HFFc6 (cell line): Measurements from ENCODE around the gene TGFB3. TPM values are rescaled to one million over a fixed set of nuclear protein-coding genes. Genes with fewer than 3 reads are reported as not detected.
A peak's percentile ranks its signal among the peaks of the same experiment; 100 is the strongest.
"Not testable (repeated sequence)": the region's sequence is repeated elsewhere in the genome, so short reads cannot be mapped to it uniquely, and the experiment has no call there.

Source experiments
- DNase-seq: peaks from one replicate; pipeline ENCODE4 v3.0.0-alpha.2; 2018
- H3K27ac Mint-ChIP-seq: 2 replicates; pipeline ENCODE4 v1.8.0; 2020; ENCODE audit warnings: mild to moderate bottlenecking, mixed read lengths
- H3K27me3 Mint-ChIP-seq: 2 replicates; pipeline ENCODE4 v1.8.0; 2021; ENCODE audit warnings: mild to moderate bottlenecking, moderate library complexity, mixed read lengths; ENCODE audit not compliant: insufficient read depth
- H3K36me3 Mint-ChIP-seq: 2 replicates; pipeline ENCODE4 v1.8.0; 2021; ENCODE audit warnings: low read depth, mixed read lengths
- H3K4me1 Mint-ChIP-seq: 2 replicates; pipeline ENCODE4 v1.8.0; 2020; ENCODE audit warnings: low read depth, mixed read lengths
- H3K4me3 Mint-ChIP-seq: 2 replicates; pipeline ENCODE4 v1.8.0; 2020; ENCODE audit warnings: mild to moderate bottlenecking, moderate library complexity, mixed read lengths
- H3K9me3 Mint-ChIP-seq: 2 replicates; pipeline ENCODE4 v1.8.0; 2020; ENCODE audit warnings: mild to moderate bottlenecking, mixed read lengths
- CTCF ChIP-seq: fragments of 200-600 bp; sonication (generic); IDR thresholded peaks from 2 replicates; pipeline ENCODE4 v1.5.0; 2021; ENCODE audit warnings: antibody characterized with exemption, mild to moderate bottlenecking
- total RNA-seq, 6 experiments: library from RNA; stranded (reverse); fragmentation: NEBNext Ultra II Directional; extraction: Animal tissue kit (Norgen Biotek cat#: 25700); gene quantifications; 2 replicates in 1 of 6; 3 replicates in 5 of 6; pipeline ENCODE4 v1.2.3, GENCODE V29; 2021

TGFB3 gene
- total RNA-seq, 6 experiments from 2014 or later: 4.4 to 9.3 (median 5.0) TPM

- Mint-ChIP-seq H3K9me3 (no peaks in the 10 kb centered on the region), H3K27ac (no peak overlapping the region), H3K27me3 (no peaks in the 10 kb centered on the region; the same call in 1 of the 2 replicates), H3K4me1 (0 out of 2 replicates have a peak, but pooled peaks cover 4% of the 10 kb centered on the region), H3K4me3 (no peak overlapping the region), H3K36me3 (no peaks in the 10 kb centered on the region)
- no peak for TF ChIP-seq CTCF
- DNase-seq: no peak
Observed at GRCh38 chr14:75927564-75928087, 54.2 kb downstream of the TGFB3 start.

- TF ChIP-seq CTCF: peak; percentile 44
- H3K4me3 Mint-ChIP-seq: no peak overlapping the region
- no peak for DNase-seq
- H3K36me3 Mint-ChIP-seq: peaks cover 4% of the 10 kb centered on the region; the same call in 1 of the 2 replicates
- H3K27me3 Mint-ChIP-seq: peaks cover 1% of the 10 kb centered on the region
- H3K4me1 Mint-ChIP-seq: 0 out of 2 replicates have a peak, but pooled peaks cover 2% of the 10 kb centered on the region
- H3K27ac Mint-ChIP-seq: no peak overlapping the region
- no peaks in the 10 kb centered on the region for H3K9me3 Mint-ChIP-seq
Observed at GRCh38 chr14:75926431-75927115, 55.2 kb downstream of the TGFB3 start.

- not testable (repeated sequence) for DNase-seq, H3K4me3 Mint-ChIP-seq, H3K27ac Mint-ChIP-seq, H3K4me1 Mint-ChIP-seq, H3K27me3 Mint-ChIP-seq, H3K9me3 Mint-ChIP-seq
- peaks cover 16% of the 10 kb centered on the region for H3K36me3 Mint-ChIP-seq
Observed at GRCh38 chr14:75925141-75925840, 56.5 kb downstream of the TGFB3 start.

GRCh38 chr14:75920421-75920820 lies 61.4 kb downstream of the TGFB3 start:
- not testable (repeated sequence) for H3K4me1 Mint-ChIP-seq, H3K4me3 Mint-ChIP-seq, H3K9me3 Mint-ChIP-seq, H3K27me3 Mint-ChIP-seq, DNase-seq, H3K27ac Mint-ChIP-seq
- peaks cover 16% of the 10 kb centered on the region for H3K36me3 Mint-ChIP-seq

- Mint-ChIP-seq H3K27ac (no peak overlapping the region), H3K27me3 (peaks cover 1% of the 10 kb centered on the region), H3K4me1 (no peaks in the 10 kb centered on the region), H3K4me3 (no peak overlapping the region), H3K9me3 (peaks cover 8% of the 10 kb centered on the region), H3K36me3 (peaks cover 16% of the 10 kb centered on the region)
- no peak for DNase-seq
- no peak for TF ChIP-seq CTCF
Observed at GRCh38 chr14:75917946-75918335, 63.9 kb downstream of the TGFB3 start.

- TF ChIP-seq CTCF: no peak
- Mint-ChIP-seq H3K36me3 (peaks cover 16% of the 10 kb centered on the region), H3K27me3 (peaks cover 1% of the 10 kb centered on the region), H3K9me3 (peaks cover 8% of the 10 kb centered on the region), H3K27ac (no peak overlapping the region), H3K4me1 (no peaks in the 10 kb centered on the region), H3K4me3 (no peak overlapping the region)
- DNase-seq: no peak
Observed at GRCh38 chr14:75917322-75917945, 64.4 kb downstream of the TGFB3 start.
